DOHH2 (cell line): ENCODE data around the gene SP140.

Source experiments
- H3F3A ChIP-seq: fragments of 200-600 bp; sonication (generic), shearing (Covaris generic); 2 replicates; pipeline ENCODE4 v1.6.0; 2016; ENCODE audit warnings: antibody characterized with exemption, mild to moderate bottlenecking; ENCODE audit not compliant: control insufficient read depth, insufficient read depth
- H3K27ac ChIP-seq: fragments of 200-600 bp; sonication (generic); 2 replicates; pipeline ENCODE4 v1.5.1; 2014; ENCODE audit warnings: low read depth, mild to moderate bottlenecking, low read length, moderate library complexity
- H3K27me3 ChIP-seq: fragments of 200-600 bp; sonication (generic); 2 replicates; pipeline ENCODE4 v1.6.1; 2014; ENCODE audit warnings: mild to moderate bottlenecking, low read length, mixed read lengths; ENCODE audit not compliant: control insufficient read depth
- H3K36me3 ChIP-seq: fragments of 200-600 bp; sonication (generic); 2 replicates; pipeline ENCODE4 v1.6.1; 2014; ENCODE audit warnings: mild to moderate bottlenecking, low read length, moderate library complexity, mixed read lengths; ENCODE audit not compliant: control insufficient read depth
- H3K4me1 ChIP-seq: fragments of 200-600 bp; sonication (generic); 2 replicates; pipeline ENCODE4 v1.6.1; 2014; ENCODE audit warnings: mild to moderate bottlenecking, low read length, mixed read lengths; ENCODE audit not compliant: control insufficient read depth
- H3K4me2 ChIP-seq: fragments of 200-600 bp; sonication (generic); 2 replicates; pipeline ENCODE4 v1.6.0; 2014; ENCODE audit warnings: mild to moderate bottlenecking, low read length, moderate library complexity
- H3K4me3 ChIP-seq: fragments of 200-600 bp; sonication (generic); 2 replicates; pipeline ENCODE4 v1.5.1; 2014; ENCODE audit warnings: mild to moderate bottlenecking, low read length, mixed read lengths
- H3K79me2 ChIP-seq: fragments of 200-600 bp; sonication (generic); 2 replicates; pipeline ENCODE4 v1.6.1; 2014; ENCODE audit warnings: mild to moderate bottlenecking, low read length, mixed read lengths; ENCODE audit not compliant: control insufficient read depth
- H3K9me2 ChIP-seq: fragments of 200-600 bp; sonication (generic); replicated peaks from 2 replicates; pipeline ENCODE4 v1.6.1; 2014; ENCODE audit warnings: mild to moderate bottlenecking, low read length, mixed read lengths; ENCODE audit not compliant: control insufficient read depth
- H3K9me3 ChIP-seq: fragments of 200-600 bp; sonication (generic); 2 replicates; pipeline ENCODE4 v1.6.1; 2014; ENCODE audit warnings: antibody characterized with exemption, low read length, mixed read lengths; ENCODE audit not compliant: control insufficient read depth, insufficient read depth
- H4K20me1 ChIP-seq: fragments of 200-600 bp; sonication (generic); 2 replicates; pipeline ENCODE4 v1.6.0; 2014; ENCODE audit warnings: low read depth, mild to moderate bottlenecking, antibody characterized with exemption, low read length, moderate library complexity; ENCODE audit not compliant: control insufficient read depth, insufficient read depth
- EZH2phosphoT487 ChIP-seq: fragments of 200-600 bp; sonication (generic); IDR thresholded peaks from 2 replicates; pipeline ENCODE4 v1.6.1; 2017; ENCODE audit warnings: borderline replicate concordance, mild to moderate bottlenecking, antibody characterized with exemption, low read length, moderate library complexity, mixed read lengths
- TF ChIP-seq, protein P1 (sequence below): fragments of 200-600 bp; sonication (generic); IDR thresholded peaks from one replicate; pipeline ENCODE4 v1.5.1; 2014; ENCODE audit warnings: antibody characterized with exemption, mild to moderate bottlenecking, low read depth, low read length; ENCODE audit not compliant: poor library complexity, severe bottlenecking

Gene SP140

DNA sequence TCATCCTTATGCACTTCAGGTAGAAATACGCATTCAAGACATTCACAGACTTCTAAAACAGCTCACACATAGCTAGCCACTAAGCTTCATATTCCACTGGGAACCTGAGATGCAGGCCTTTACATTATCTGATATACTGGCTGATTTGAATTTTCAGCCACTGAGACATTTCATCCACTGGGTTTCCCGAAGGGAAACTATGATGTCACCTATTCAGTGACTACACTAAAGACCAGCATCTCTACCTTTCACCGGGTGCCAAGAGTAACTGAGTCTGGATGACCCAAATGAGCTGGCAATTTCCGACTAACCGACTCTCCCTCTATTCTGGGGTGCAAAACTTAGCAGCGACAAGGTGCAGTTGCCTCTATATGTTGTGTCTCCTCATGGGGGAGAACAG is 69.7 kb downstream of the SP140 start:
- no peaks in the 10 kb centered on the region for H3K4me1 ChIP-seq
- TF ChIP-seq EZH2phosphoT487, result no peak
- TF ChIP-seq, protein P1, sequence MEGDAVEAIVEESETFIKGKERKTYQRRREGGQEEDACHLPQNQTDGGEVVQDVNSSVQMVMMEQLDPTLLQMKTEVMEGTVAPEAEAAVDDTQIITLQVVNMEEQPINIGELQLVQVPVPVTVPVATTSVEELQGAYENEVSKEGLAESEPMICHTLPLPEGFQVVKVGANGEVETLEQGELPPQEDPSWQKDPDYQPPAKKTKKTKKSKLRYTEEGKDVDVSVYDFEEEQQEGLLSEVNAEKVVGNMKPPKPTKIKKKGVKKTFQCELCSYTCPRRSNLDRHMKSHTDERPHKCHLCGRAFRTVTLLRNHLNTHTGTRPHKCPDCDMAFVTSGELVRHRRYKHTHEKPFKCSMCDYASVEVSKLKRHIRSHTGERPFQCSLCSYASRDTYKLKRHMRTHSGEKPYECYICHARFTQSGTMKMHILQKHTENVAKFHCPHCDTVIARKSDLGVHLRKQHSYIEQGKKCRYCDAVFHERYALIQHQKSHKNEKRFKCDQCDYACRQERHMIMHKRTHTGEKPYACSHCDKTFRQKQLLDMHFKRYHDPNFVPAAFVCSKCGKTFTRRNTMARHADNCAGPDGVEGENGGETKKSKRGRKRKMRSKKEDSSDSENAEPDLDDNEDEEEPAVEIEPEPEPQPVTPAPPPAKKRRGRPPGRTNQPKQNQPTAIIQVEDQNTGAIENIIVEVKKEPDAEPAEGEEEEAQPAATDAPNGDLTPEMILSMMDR, result no peak
- no peaks in the 10 kb centered on the region for H3F3A ChIP-seq
- H3K27ac ChIP-seq, result no peak overlapping the region
- H3K79me2 ChIP-seq, result no peaks in the 10 kb centered on the region
- H4K20me1 ChIP-seq, result no peaks in the 10 kb centered on the region
- no peaks in the 10 kb centered on the region for H3K27me3 ChIP-seq
- H3K4me3 ChIP-seq, result no peak overlapping the region
- no peaks in the 10 kb centered on the region; the same call in 1 of the 2 replicates for H3K36me3 ChIP-seq
- no peaks in the 10 kb centered on the region for H3K9me3 ChIP-seq
- no peaks in the 10 kb centered on the region for H3K9me2 ChIP-seq
- H3K4me2 ChIP-seq, result no peak overlapping the region

DNA sequence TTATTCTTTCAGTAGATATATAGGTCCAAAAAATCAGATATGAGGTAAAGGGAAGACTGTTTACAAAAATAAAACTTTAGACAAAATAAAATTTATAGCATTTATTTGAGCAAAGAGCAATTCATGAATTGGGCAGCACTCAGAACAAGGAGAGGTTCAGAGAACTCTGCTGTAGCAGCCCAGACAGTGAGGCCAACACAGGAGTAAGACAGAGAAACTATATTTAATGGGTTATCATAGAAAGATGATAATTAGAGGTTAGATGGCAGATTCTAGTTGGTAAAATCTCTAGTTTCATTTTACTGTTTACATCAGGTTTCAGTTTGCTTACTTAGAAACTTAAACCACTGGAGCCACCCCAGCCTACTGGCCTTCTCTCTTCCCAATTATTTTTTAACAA is 71.4 kb downstream of the SP140 start:
- H4K20me1 ChIP-seq, result no peaks in the 10 kb centered on the region
- no peaks in the 10 kb centered on the region for H3F3A ChIP-seq
- no peaks in the 10 kb centered on the region for H3K79me2 ChIP-seq
- no peaks in the 10 kb centered on the region for H3K4me1 ChIP-seq
- no peaks in the 10 kb centered on the region for H3K27me3 ChIP-seq
- no peak overlapping the region for H3K4me2 ChIP-seq
- no peak overlapping the region for H3K4me3 ChIP-seq
- H3K9me3 ChIP-seq, result no peaks in the 10 kb centered on the region
- no peak for TF ChIP-seq EZH2phosphoT487
- TF ChIP-seq, protein P1, result no peak
- no peaks in the 10 kb centered on the region; the same call in 1 of the 2 replicates for H3K36me3 ChIP-seq
- H3K27ac ChIP-seq, result no peak overlapping the region
- no peaks in the 10 kb centered on the region for H3K9me2 ChIP-seq

DNA sequence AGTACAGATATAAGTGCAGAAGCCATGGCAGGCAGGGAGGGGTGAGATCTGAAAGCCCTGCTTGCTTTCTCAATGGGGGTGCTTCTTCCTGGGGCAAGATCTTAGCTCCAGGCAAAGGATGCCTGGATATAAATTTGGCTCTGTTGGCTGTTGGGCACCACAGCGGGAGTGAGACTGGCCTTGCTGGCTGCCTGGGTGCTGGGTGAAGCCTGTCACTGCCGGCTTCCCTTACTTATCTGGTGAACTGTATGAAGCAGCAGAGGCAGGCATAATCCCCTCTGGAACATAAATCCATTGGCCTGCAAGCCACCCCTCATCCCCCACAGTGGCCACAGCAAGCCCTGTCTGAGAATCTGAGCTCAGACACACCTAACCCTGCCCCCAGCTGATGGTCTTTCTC is 74.1 kb downstream of the SP140 start:
- H3K4me3 ChIP-seq, result no peak overlapping the region
- TF ChIP-seq EZH2phosphoT487, result no peak
- TF ChIP-seq, protein P1, result no peak
- no peak overlapping the region for H3K27ac ChIP-seq
- H3K4me2 ChIP-seq, result no peak overlapping the region
- no peaks in the 10 kb centered on the region for H3K79me2 ChIP-seq
- no peaks in the 10 kb centered on the region for H3K27me3 ChIP-seq
- H4K20me1 ChIP-seq, result no peaks in the 10 kb centered on the region
- H3K36me3 ChIP-seq, result no peaks in the 10 kb centered on the region
- H3K9me3 ChIP-seq, result peaks cover 7% of the 10 kb centered on the region; the same call in 1 of the 2 replicates
- H3F3A ChIP-seq, result no peaks in the 10 kb centered on the region
- H3K9me2 ChIP-seq, result no peaks in the 10 kb centered on the region
- no peaks in the 10 kb centered on the region for H3K4me1 ChIP-seq
